GM18868 (cell line): Measurements from ENCODE around the gene TMPRSS3.
A peak's percentile ranks its signal among the peaks of the same experiment; 100 is the strongest.

Experiments
- ATAC-seq: cut with Tn5 transposase; IDR thresholded peaks from one replicate; pipeline ENCODE4 v1.9.1; 2021; ENCODE audit warnings: mild to moderate bottlenecking, moderate library complexity; ENCODE audit not compliant: unreplicated experiment

TMPRSS3 gene

GRCh38 chr21:42395905-42396651 is at the start of gene TMPRSS3:
Gene TMPRSS3 (minus strand): TSS chr21:42396052. CDS start chr21:42395417, 635 bp downstream.
- no peak for ATAC-seq

DNA sequence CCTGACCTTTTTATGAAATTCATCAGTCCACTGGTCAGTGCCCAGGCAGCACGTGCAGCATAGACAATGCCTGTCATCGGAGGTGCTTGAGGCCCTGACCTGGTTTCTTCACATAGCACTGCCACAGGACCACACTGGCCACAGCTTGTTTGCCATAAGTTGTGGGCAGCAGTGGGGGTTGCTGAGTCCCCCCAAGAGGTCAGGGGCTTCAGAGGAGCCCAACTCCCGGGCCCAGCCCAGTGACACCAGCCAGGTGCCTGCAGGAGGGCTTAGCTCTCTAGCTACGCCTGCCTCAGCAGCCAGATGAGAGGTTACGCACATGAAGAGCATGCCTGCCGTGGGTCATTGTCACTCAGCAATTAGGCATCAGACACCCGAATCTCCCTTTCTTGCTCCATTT is 49.5 kb upstream of the TMPRSS3 start:
- no peak for ATAC-seq

DNA sequence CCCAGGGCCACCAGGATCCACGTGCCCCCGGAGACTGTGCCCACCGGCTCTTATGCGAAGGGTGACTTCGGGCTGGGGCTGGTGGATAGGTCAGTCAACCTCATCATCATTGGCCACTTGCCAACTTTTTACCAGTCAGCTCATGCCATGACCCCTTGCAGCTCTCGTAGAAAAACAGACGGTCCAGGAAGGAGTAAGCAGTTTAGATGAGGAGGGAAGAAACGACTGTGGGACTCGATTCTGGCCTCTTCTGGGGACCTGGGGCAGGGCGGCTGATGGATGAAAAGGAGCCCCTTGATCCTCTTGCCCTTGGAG is 48.9 kb upstream of the TMPRSS3 start:
- ATAC-seq = no peak

- ATAC-seq = no peak
Observed at GRCh38 chr21:42443876-42444744, 48.3 kb upstream of the TMPRSS3 start.

DNA sequence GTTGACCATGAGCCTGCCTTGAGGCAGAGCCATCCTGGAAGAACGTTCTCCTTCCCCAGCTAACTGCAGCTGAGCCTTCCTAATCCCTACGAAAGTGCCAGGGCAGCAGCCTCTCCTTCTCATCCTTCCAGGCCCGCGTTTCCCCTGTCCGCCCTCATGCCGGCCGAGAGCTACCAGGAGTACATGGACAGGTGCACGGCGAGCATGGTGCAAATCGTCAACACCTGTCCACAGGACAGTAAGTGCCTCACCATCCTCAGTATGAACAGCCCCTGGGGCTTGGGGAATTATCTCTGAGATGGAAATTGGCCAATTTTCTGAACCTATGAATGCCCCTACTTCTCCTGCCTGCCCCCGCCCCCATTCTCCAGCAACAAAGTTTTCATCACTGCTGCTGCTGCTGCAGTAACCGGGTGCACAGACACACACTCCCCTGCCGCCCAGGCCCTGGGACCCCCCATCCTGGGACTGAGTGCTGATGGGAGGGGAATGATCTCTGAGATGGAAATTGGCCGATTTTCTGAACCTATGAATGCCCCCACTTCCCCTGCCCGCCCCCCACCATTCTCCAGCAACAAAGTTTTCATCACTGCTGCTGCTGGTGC is 47.4 kb upstream of the TMPRSS3 start:
- ATAC-seq = no peak

- ATAC-seq = no peak
Observed at GRCh38 chr21:42441963-42442362, 46.1 kb upstream of the TMPRSS3 start.

- ATAC-seq = peak; percentile 79
Observed at GRCh38 chr21:42440187-42440792, 44.4 kb upstream of the TMPRSS3 start.

GRCh38 chr21:42439284-42440186 is 43.7 kb upstream of the TMPRSS3 start:
- no peak for ATAC-seq

DNA sequence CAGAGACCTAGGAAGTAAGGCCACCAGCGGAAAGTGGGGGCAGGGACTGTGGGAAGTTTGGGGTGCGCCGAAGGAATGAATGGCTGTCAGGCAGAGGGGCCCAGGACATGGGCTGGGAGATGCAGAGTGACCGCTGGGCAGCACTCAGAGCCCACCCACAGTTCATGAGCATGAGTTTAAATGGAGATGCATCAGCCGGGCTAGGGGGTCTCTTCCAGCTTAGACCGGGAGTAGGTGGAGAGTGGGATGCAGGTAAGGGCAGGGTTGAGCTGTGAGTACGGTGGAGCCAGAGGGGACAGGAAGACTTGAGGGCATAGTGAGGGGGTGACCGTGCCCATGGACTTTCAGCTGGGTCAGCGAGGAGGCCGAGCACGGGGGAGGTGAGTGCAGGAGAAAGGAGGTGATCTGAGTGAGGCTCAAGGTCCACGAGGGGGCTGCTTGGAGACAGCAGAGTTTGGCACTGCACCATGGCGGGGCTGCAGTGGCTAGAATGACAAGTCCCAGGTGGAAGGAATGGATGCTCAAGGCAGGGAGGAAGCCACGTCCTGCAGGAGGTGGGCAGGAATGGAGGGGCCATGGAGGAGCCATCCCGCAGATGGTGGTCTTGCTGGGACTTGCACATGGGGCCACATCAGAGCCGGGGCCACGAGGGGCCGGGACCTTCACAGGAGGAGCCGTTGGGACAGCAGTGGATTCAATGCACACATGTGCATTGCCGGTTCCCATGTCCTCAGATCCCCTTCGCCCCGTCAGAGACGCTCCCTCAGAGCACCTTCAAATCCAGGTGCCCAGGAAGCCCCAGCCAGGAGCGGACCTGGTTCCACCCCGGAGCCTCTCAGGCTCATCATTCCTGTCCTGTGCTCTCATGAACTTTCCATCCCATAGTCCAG is 42.7 kb upstream of the TMPRSS3 start:
- no peak for ATAC-seq

GRCh38 chr21:42437786-42438185 is 41.9 kb upstream of the TMPRSS3 start:
- ATAC-seq = no peak

GRCh38 chr21:42436914-42437313 is 41.1 kb upstream of the TMPRSS3 start:
- no peak for ATAC-seq

- ATAC-seq = no peak
Observed at GRCh38 chr21:42435833-42436232, 40.0 kb upstream of the TMPRSS3 start.

DNA sequence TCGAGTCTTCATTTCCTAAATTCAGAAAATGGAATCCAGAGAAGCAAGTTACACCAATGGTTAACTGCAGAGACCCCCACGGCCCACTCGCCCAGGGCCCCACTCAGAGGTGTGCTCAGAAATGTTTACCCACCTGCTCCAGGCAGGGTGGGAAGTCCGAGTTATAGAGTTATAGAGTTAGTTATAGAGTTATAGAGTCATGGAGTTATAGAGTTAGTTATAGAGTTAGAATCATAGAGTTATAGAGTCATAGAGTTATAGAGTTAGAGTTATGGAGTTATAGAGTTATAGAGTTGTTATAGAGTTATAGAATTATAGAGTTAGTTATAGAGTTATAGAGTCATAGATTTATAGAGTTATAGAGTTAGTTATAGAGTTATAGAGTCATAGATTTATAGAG is 39.5 kb upstream of the TMPRSS3 start:
- ATAC-seq = no peak

GRCh38 chr21:42434884-42435283 is 39.0 kb upstream of the TMPRSS3 start:
- ATAC-seq = no peak

GRCh38 chr21:42433946-42434551 is 38.2 kb upstream of the TMPRSS3 start:
- no peak for ATAC-seq

DNA sequence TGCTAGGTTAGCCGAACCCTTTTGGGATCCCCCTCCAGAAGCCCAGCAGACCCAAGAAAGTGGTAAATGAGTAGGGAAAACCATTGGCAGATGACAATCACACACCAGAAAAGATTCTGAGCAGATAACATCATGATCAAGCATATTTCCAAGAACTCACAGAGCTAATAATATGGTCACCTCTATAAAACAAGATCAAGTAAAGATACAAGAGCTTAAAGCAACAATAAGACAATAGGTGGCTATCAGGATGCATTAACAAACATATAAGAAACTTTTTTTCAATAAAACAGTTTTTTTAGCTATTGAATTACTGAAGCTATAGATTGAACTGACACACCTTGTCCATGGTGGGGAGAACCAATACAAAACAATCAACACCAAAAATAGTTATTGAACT is 36.8 kb upstream of the TMPRSS3 start:
- no peak for ATAC-seq

DNA sequence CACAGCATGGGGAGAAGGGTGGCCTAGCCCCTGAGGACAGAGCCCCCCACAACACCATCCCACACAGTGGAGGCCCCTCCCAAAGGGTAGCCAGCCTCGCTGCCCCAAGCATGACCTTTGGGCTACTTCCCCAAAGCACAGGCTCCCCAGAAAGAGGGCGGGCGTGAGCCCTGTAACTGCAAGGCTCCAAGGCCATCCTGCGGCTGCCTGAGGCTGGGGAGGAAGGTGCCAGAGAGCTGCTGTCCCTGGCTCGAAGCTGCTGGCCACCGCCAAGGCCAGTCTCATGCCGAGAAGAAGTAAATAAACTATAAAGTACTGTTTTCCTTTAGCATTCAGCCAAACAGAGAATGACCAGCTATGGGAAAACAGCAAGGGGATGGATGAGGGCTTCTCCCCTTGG is 35.3 kb upstream of the TMPRSS3 start:
- no peak for ATAC-seq

DNA sequence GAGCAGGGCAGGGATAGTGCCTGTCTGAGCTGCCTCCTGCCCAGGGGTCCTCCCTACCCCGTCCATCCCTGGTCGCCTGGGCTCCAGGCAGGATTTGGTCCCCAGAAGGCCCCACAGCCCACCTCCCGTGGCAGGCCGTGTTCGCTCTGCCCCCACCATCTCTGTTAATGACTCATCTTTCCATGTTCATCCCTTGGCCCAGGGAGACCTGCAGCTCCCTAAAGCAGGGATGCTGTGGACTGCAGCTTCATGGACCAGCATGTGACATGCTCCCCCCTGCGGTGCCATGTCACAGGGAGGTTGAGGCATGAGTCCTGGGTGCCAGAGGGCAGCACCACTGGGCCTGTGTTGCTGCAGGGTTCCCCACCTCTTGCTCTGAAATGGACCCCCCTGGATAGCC is 34.7 kb upstream of the TMPRSS3 start:
- ATAC-seq = no peak

GRCh38 chr21:42429856-42430255 is 34.0 kb upstream of the TMPRSS3 start:
- no peak for ATAC-seq
